K562 (cell line): ENCODE results near the gene PPP4R4. TPM values are rescaled to one million over a fixed set of nuclear protein-coding genes. Genes with fewer than 3 reads are reported as not detected.

Experiments
- ATAC-seq: fragments of 200-7000 bp; cut with Tn5 transposase; 3 replicates; pipeline ENCODE4 v1.9.1; 2020; ENCODE audit warnings: moderate library complexity
- BruUV-seq: library from RNA; stranded (reverse); fragments of 400-500 nt; replicated peaks from 2 replicates; lab custom pipeline; 2021; lab: Mats Ljungman, UMichigan
- CTCF ChIA-PET: fragments of 300-600 bp; formaldehyde crosslinking; extraction: SDS; loops from one replicate; lab custom pipeline; 2021; ENCODE audit warnings: low intra/inter-chr PET ratio; lab: Yijun Ruan, JAX
- POLR2A ChIA-PET: fragments of 300-600, 350-650 bp; sonication (Branson Sonifier 250); formaldehyde crosslinking; extraction: SDS; loops from one replicate; lab custom pipeline; 2021; ENCODE audit warnings: antibody characterized with exemption, inconsistent platforms; lab: Yijun Ruan, JAX
- DNase-seq, 4 experiments: peaks; one replicate each; pipeline versions ENCODE4 v3.0.0 to v3.0.0-alpha.2; 2011 to 2018; ENCODE audit warnings: low spot score in 3 of 4, mixed read lengths in 3 of 4; ENCODE audit errors: extremely low read depth in 1 of 4
- FAIRE-seq: peaks from 2 replicates; lab custom pipeline; 2011; peaks lifted over from hg19 to GRCh38; lab: Jason Lieb, UNC
- H2AFZ ChIP-seq: 2 replicates; pipeline ENCODE4 v1.6.0; 2011; ENCODE audit warnings: low read depth, low read length, control low read depth, inconsistent platforms
- H3K27ac ChIP-seq: fragments of 200-600 bp; 3 replicates; pipeline ENCODE4 v1.8.0; 2011; ENCODE audit warnings: low read depth, mild to moderate bottlenecking, control low read depth, inconsistent platforms, low read length, moderate library complexity, mixed read lengths; ENCODE audit errors: extremely low read depth
- H3K27me3 ChIP-seq, 2 experiments: fragments of 300-600 bp in 1 of 2; 2 replicates in 1 of 2; 3 replicates in 1 of 2; pipeline versions ENCODE4 v1.6.0 to v1.8.0; 2011; ENCODE audit warnings: inconsistent platforms in 2 of 2, low read length in 2 of 2, mild to moderate bottlenecking in 1 of 2, mixed read lengths in 1 of 2, moderate library complexity in 1 of 2; ENCODE audit not compliant: control insufficient read depth in 2 of 2, insufficient read depth in 2 of 2
- H3K36me3 ChIP-seq: fragments of 300-600 bp; 3 replicates; pipeline ENCODE4 v1.8.0; 2011; ENCODE audit warnings: mild to moderate bottlenecking, low read length, inconsistent platforms; ENCODE audit not compliant: control insufficient read depth, insufficient read depth
- H3K4me1 ChIP-seq, 2 experiments: fragments of 200-600 bp in 1 of 2; replicated peaks in 1 of 2; 2 replicates in 1 of 2; 3 replicates in 1 of 2; pipeline versions ENCODE4 v1.5.1 to v1.8.0; 2011; ENCODE audit warnings: inconsistent platforms in 2 of 2, low read length in 2 of 2, mild to moderate bottlenecking in 1 of 2, mixed read lengths in 1 of 2, moderate library complexity in 1 of 2; ENCODE audit not compliant: control insufficient read depth in 2 of 2, insufficient read depth in 2 of 2
- H3K4me2 ChIP-seq: 2 replicates; pipeline ENCODE4 v1.6.1; 2011; ENCODE audit warnings: low read length, control low read depth, inconsistent platforms, mixed read lengths; ENCODE audit not compliant: insufficient read depth
- H3K4me3 ChIP-seq: fragments of 200-600 bp; sonication (generic), shearing (Covaris generic); 2 replicates; pipeline ENCODE4 v1.5.1; 2016; ENCODE audit warnings: control low read depth, inconsistent platforms
- H3K79me2 ChIP-seq: fragments of 200-600 bp; 3 replicates; pipeline ENCODE4 v1.8.0; 2011; ENCODE audit warnings: low read length, inconsistent platforms; ENCODE audit not compliant: control insufficient read depth, insufficient read depth
- H3K9ac ChIP-seq, 2 experiments: 2 replicates each; pipeline versions ENCODE4 v1.6.0 to v1.6.1; 2011; ENCODE audit warnings: low read depth in 2 of 2, low read length in 2 of 2, control low read depth in 1 of 2, inconsistent platforms in 1 of 2, mild to moderate bottlenecking in 1 of 2, mixed read lengths in 1 of 2; ENCODE audit not compliant: insufficient read depth in 1 of 2
- H3K9me1 ChIP-seq: one replicate; pipeline ENCODE4 v1.6.0; 2011; ENCODE audit warnings: inconsistent platforms, mild to moderate bottlenecking, low read length, moderate library complexity; ENCODE audit not compliant: control insufficient read depth, insufficient read depth
- H3K9me3 ChIP-seq: replicated peaks from 2 replicates; pipeline ENCODE4 v1.5.1; 2011; ENCODE audit warnings: low read depth, low read length, inconsistent platforms; ENCODE audit not compliant: control insufficient read depth, insufficient read depth
- H4K20me1 ChIP-seq: replicated peaks from 2 replicates; pipeline ENCODE4 v1.6.1; 2011; ENCODE audit warnings: low read length, inconsistent platforms, mixed read lengths; ENCODE audit not compliant: control insufficient read depth, insufficient read depth
- CEBPZ ChIP-seq: fragments of 150-350 bp; IDR thresholded peaks from 2 replicates; pipeline ENCODE4 v1.6.1; 2014; ENCODE audit warnings: low read depth, mild to moderate bottlenecking, low read length, borderline replicate concordance
- HNRNPK ChIP-seq: fragments of 200-400 bp; formaldehyde crosslinking; IDR thresholded peaks from one replicate; pipeline ENCODE4 v1.6.1; 2018; ENCODE audit warnings: mild to moderate bottlenecking, low read depth, low read length; ENCODE audit not compliant: poor library complexity, severe bottlenecking
- KLF1 ChIP-seq: fragments of 450-650 bp; IDR thresholded peaks from 2 replicates; pipeline ENCODE4 v1.6.1; 2016; ENCODE audit warnings: missing genetic modification characterization, missing compliant biosample characterization
- MTA1 ChIP-seq: fragments of 450-650 bp; IDR thresholded peaks from 2 replicates; pipeline ENCODE4 v1.6.1; 2017; ENCODE audit warnings: borderline replicate concordance
- ZNF395 ChIP-seq: fragments of 200-800 bp; sonication (Bioruptor generic); IDR thresholded peaks from 2 replicates; pipeline ENCODE4 v1.6.1; 2017; ENCODE audit warnings: missing genetic modification characterization, missing compliant biosample characterization
- ZNF584 ChIP-seq: fragments of 200-800 bp; sonication (Bioruptor generic); IDR thresholded peaks from 2 replicates; pipeline ENCODE4 v1.6.1; 2016; ENCODE audit warnings: low read depth, mild to moderate bottlenecking, missing genetic modification characterization, missing compliant biosample characterization
- ZNF766 ChIP-seq: fragments of 200-800 bp; sonication (Bioruptor generic); conservative IDR thresholded peaks from 2 replicates; pipeline ENCODE4 v1.6.1; 2016; ENCODE audit warnings: missing genetic modification characterization, missing compliant biosample characterization
- ZNF778 ChIP-seq: fragments of 450-650 bp; formaldehyde crosslinking; IDR thresholded peaks from 2 replicates; pipeline ENCODE4 v1.4.0; 2020; ENCODE audit warnings: mild to moderate bottlenecking, moderate library complexity
- WGBS: fragments of 100-300 bp; shearing (Covaris generic); methylation state at CpG from one replicate; pipeline ENCODE4 v1.1.6; 2016; ENCODE audit warnings: low coverage, mixed read lengths; ENCODE audit not compliant: insufficient coverage; ENCODE audit errors: missing lambda C conversion rate; 5-methylcytosine and 5-hydroxymethylcytosine counted together
- in situ Hi-C: fragments of 300-500 bp; cut with MboI; formaldehyde crosslinking; loops from 4 replicates; pipeline ENCODE4 v1.15.0; 2018; ENCODE audit warnings: inconsistent platforms, mixed read lengths
- intact Hi-C: fragments of 100-400 bp; cut with micrococcal nuclease; formaldehyde crosslinking; loops from 2 replicates; pipeline ENCODE4 v1.14.2; 2022
- polyA plus RNA-seq, 8 experiments: library from polyadenylated mRNA; depleted of rRNA in 4 of 8; stranded (reverse) in 5 of 8; unstranded in 3 of 8; fragments of >200 nt; fragmentation: Nextera tagmentation in 2 of 8; fragmentation: Illumina TruSeq in 1 of 8; extraction: Ambion mirVana in 2 of 8; extraction: Trizol in 1 of 8; gene quantifications; 2 replicates each; pipeline versions ENCODE4 v1.2.1 to v1.2.3, GENCODE V29; 2011 to 2014; ENCODE audit warnings: inconsistent platforms in 1 of 8, missing spikeins in 1 of 8
- total RNA-seq, 7 experiments: library from RNA; depleted of rRNA in 6 of 7; stranded (reverse); fragments of >200 nt in 6 of 7; fragmentation: Illumina TruSeq in 2 of 7; extraction: Trizol in 2 of 7; gene quantifications; 2 replicates each; pipeline versions ENCODE4 v1.2.1 to v1.2.3, GENCODE V29; 2011 to 2021; ENCODE audit warnings: low replicate concordance in 1 of 7
- TF ChIP-seq, protein P1 (sequence below), 3 experiments: IDR thresholded peaks in 2 of 3; conservative IDR thresholded peaks in 1 of 3; 2 replicates each; pipeline ENCODE4 v1.5.1; 2011 to 2012; ENCODE audit warnings: low read length in 3 of 3, mild to moderate bottlenecking in 3 of 3, control low read depth in 2 of 3, improper control_type of control experiment in 1 of 3, inconsistent platforms in 1 of 3, low read depth in 1 of 3, mixed read lengths in 1 of 3, moderate library complexity in 1 of 3; ENCODE audit not compliant: insufficient read depth in 2 of 3
- TF ChIP-seq, protein P2 (sequence below): sonication (generic); formaldehyde crosslinking; IDR thresholded peaks from 2 replicates; pipeline ENCODE4 v1.9.0; 2022; ENCODE audit warnings: mild to moderate bottlenecking, missing genetic modification reagents
- TF ChIP-seq, protein P3 (sequence below): fragments of 250-450 bp; sonication (Bioruptor Pico); IDR thresholded peaks from 2 replicates; pipeline ENCODE4 v1.5.1; 2021; ENCODE audit warnings: mild to moderate bottlenecking

Gene PPP4R4
- total and polyA plus RNA-seq, 9 of the 15 experiments (the other 6 are each of a cell fraction or from before 2014, with no cell fraction given) = 0.11 to 0.26 TPM; not detected in 7

DNA sequence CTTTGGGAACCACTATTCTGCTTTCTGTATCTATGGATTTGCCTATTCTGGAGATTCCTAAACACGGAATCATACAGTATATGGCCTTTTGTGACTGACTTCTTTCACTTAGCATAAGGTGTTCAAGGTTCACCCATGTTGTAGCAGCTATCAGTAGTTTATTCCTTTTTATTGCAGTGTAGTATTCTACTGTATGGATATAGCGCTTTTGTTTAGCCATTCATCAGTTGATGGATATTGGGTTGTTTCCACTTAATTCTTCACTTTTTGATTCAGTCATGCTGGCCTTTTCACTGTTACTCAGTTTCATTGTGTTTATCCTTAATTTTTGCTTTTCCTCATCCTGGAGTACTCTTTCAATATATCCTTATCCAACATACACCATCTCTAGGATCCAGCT, 5.1 kb downstream of the PPP4R4 start:
- ATAC-seq = no peak
- POLR2A ChIA-PET = interaction anchor here (0.6 kb wide), 1 partner anchor 637 kb away, joined by 3 read pairs; no protein-coding TSS in a partner anchor
- TF ChIP-seq ZNF584 (CRISPR knock-in tag) (no peak), CEBPZ (no peak), HNRNPK (no peak), ZNF395 (CRISPR knock-in tag) (no peak), KLF1 (no peak), MTA1 (no peak), ZNF766 (no peak), ZNF778 (no peak)
- TF ChIP-seq, protein P1, sequence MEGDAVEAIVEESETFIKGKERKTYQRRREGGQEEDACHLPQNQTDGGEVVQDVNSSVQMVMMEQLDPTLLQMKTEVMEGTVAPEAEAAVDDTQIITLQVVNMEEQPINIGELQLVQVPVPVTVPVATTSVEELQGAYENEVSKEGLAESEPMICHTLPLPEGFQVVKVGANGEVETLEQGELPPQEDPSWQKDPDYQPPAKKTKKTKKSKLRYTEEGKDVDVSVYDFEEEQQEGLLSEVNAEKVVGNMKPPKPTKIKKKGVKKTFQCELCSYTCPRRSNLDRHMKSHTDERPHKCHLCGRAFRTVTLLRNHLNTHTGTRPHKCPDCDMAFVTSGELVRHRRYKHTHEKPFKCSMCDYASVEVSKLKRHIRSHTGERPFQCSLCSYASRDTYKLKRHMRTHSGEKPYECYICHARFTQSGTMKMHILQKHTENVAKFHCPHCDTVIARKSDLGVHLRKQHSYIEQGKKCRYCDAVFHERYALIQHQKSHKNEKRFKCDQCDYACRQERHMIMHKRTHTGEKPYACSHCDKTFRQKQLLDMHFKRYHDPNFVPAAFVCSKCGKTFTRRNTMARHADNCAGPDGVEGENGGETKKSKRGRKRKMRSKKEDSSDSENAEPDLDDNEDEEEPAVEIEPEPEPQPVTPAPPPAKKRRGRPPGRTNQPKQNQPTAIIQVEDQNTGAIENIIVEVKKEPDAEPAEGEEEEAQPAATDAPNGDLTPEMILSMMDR (IDR thresholded peaks at IDR 0.05 in 2 of 3, conservative IDR thresholded peaks at IDR 0.05 in 1 of 3; ENCODE audit: insufficient read depth in 2 of 3, low read depth in 1 of 3, low read length in 3 of 3) = no peak
- TF ChIP-seq, protein P2, sequence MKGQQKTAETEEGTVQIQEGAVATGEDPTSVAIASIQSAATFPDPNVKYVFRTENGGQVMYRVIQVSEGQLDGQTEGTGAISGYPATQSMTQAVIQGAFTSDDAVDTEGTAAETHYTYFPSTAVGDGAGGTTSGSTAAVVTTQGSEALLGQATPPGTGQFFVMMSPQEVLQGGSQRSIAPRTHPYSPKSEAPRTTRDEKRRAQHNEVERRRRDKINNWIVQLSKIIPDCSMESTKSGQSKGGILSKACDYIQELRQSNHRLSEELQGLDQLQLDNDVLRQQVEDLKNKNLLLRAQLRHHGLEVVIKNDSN = no peak
- TF ChIP-seq, protein P3, sequence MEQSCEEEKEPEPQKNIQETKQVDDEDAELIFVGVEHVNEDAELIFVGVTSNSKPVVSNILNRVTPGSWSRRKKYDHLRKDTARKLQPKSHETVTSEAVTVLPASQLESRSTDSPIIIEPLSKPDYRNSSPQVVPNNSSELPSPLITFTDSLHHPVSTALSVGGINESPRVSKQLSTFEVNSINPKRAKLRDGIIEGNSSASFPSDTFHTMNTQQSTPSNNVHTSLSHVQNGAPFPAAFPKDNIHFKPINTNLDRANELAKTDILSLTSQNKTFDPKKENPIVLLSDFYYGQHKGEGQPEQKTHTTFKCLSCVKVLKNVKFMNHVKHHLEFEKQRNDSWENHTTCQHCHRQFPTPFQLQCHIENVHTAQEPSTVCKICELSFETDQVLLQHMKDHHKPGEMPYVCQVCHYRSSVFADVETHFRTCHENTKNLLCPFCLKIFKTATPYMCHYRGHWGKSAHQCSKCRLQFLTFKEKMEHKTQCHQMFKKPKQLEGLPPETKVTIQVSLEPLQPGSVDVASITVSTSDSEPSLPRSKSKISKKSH (CRISPR knock-in tag) = no peak

More for the DNA sequence above, 5.1 kb downstream of the PPP4R4 start:
- CTCF ChIA-PET = interaction anchor here (2.1 kb wide), 1 partner anchor 47 kb away, joined by 15 read pairs; no protein-coding TSS in a partner anchor
- no peak overlapping the region for H3K4me2 ChIP-seq
- DNase-seq (no peak), FAIRE-seq (no peak)
- H3K9me3 ChIP-seq = no peaks in the 10 kb centered on the region
- no peaks in the 10 kb centered on the region for H3K79me2 ChIP-seq
- in situ Hi-C loops (loop anchor here (25.0 kb wide), 1 partner anchor 517 kb away; no protein-coding TSS in a partner anchor), intact Hi-C loops (no loop called here)
- H4K20me1 ChIP-seq = no peaks in the 10 kb centered on the region
- H3K9ac ChIP-seq = no peak overlapping the region
- H3K27ac ChIP-seq = no peak overlapping the region
- peaks cover 0 to 9% of the 10 kb centered on the region in 2 experiments; a peak in 2 of 5 replicates for H3K4me1 ChIP-seq
- no TSS peak for BruUV-seq
- H3K27me3 ChIP-seq = peaks cover 0 to 2% of the 10 kb centered on the region in 2 experiments; a peak in 2 of 5 replicates
- H3K36me3 ChIP-seq = no peaks in the 10 kb centered on the region
- H2AFZ ChIP-seq = no peak overlapping the region
- H3K9me1 ChIP-seq = no peaks in the 10 kb centered on the region
- WGBS = 0% methylated on average over 2 of the region's 2 CpGs
- no peak overlapping the region for H3K4me3 ChIP-seq
